ENCODE data around the gene MRPS18B.
A peak's percentile ranks its signal among the peaks of the same experiment; 100 is the strongest.
"Not testable (repeated sequence)": the region's sequence is repeated elsewhere in the genome, so short reads cannot be mapped to it uniquely, and the experiment has no call there.

MRPS18B gene

DNA sequence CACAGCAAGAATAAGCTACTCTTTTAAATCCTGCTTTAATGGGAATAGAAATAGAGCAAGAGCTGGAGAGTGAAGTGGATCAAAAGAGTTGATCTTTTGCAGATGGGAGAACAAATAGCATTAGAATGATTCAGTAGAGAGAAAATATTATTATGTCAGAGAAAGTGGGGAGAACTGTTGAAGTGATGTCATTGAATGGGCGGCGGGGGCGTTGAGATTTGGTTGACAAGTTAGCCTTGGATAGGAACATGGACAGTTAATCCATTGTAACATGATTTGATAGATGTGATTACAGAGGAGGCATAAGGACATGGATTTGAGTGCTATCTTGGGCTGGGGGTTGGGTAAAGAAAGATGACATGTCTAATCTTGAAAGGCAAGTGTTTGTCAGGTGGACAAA is 18.2 kb downstream of the MRPS18B start:
- DNase-seq (ENCODE audit: low read depth in 1 of 2, low spot score in 1 of 2), result no peak

DNA sequence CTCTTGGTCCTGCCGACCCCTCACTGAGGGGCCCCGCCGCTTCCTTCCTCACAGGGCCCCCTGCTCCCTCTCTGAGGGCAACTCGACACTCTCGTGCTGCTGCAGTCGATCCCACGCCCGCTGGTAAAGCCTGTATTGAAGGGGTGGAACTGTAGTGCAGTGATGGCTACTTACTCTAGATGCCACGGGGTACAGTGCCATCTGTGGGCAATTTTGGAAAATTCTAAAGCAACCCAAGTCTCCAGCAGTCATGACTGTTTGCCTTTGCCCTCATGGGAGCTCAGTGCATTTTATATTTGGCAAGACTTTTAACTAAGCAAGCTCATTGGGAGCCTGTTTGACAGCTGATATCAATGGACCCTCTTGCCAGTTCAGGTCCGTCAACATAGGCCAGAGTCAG is 22.8 kb downstream of the MRPS18B start:
- DNase-seq (ENCODE audit: low read depth in 1 of 2, low spot score in 1 of 2), result no peak

DNA sequence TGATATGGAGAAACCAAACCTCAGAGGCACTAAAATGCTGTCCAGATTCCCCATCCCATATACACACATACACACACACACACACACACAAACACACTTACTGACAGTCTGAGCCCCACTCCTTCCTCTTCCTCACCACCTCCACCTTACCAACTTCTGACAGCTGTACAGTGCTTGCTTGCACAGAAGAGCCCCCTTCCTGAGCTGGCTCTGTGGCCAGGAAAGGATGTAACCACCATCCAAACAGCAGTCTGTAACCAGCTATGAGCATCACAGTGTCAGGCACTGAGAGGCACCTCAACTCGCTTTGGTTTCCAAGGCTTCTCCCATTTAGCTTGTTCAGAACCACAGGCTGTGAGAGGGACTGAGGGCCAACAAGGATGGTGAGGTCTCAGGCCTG is 23.4 kb downstream of the MRPS18B start:
- DNase-seq (ENCODE audit: low read depth in 1 of 2, low spot score in 1 of 2), result no peak

DNA sequence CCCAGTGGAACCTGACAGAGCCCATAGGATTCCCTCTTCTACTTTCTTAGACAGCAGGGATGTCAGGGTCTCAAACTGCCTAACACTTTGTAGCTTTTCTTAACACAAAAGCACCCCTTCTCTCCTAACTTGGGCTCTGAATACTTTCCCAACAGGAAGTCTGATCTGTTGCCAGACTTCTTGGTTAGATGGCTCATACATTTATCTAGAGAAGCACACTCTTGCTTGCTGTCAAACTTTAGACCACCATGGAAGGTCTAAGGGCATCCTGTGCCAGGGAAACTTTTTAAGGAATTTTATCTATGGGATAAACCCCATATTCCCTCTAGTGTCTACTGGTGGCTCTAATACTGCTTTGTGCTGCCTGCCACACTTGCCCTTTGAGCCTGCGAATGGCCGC is 26.0 kb downstream of the MRPS18B start:
- DNase-seq (ENCODE audit: low read depth in 1 of 2, low spot score in 1 of 2), result no peak

DNA sequence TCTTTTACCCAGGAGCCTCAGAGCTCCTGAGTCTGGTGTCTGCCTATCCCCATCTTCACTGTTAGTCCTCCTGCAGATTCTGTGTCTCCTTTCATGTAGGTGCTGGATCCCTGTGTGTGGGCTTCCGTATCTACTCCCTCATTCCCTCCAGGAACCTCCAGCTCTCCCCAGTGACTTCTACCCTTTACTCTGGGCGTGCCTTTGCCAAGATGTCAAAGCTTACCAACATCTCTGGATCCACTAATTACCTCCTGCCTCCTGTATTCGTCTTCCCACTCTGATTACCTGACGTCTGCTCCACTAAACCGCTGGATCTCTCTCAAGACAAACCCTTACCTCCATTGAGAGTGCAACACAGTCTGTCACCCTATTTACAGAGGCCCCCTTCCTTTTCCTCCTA is 27.1 kb downstream of the MRPS18B start:
- no peak for DNase-seq (ENCODE audit: low read depth in 1 of 2, low spot score in 1 of 2)

DNA sequence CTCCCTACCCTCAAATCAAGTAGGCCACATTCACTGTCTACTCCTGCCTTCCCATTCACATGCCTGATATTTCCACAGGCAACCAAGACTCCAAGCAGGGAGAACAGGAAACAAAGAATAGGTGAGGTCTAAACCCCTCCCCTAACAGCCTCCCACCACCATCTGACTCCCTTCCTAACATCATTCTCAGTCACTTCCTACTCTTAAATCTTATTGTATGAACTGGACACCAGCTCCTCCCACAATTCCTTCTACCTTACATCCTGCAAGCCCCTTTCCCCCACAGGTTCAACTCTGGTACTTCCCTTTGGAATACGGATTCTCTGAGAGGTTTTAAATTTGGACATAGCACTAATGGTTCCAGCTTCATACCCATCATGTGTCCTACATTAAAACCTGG is 28.3 kb downstream of the MRPS18B start:
- DNase-seq (ENCODE audit: low read depth in 1 of 2, low spot score in 1 of 2), result no peak

DNA sequence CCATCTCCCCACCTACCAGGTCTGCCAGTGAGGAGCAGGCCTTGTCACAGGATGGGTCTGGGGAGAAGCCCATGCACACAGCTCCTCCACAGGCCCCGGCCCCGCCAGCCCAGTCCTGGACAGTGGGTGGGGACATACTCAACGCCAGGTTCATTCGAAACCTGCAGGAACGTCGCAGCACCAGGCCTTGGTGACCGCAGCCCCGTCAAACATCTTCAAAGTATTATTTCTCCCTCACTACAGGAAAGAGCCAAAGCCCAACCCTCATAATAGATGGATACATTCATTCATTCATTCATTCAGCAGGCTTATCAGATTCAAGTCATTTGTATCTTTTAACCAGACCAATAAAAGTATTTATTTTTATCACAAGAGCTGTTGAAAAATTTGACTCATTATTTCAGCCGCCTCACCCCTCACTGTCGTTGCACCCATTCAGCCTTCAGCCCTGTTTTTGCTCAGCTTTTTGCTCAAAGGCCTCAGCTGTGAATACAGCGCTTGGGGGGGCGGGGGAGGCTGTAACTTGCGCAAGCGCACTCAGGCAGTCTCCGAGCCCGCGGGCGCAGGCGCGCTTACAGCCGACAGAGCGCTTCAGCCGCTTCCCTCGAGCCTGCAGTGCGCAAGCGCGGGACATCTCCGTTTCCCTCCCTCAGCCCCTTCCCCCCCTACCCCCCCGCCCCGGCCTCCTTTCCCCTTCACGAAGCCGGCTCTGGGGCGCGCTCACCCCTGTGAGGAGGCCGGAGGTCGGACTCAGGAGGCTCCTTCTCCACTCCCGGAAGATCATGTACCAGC is 29.0 kb downstream of the MRPS18B start, which contains the start of gene C6orf136:
Gene C6orf136 (plus strand): TSS at position 684 of the 792 bp plus-strand sequence. CDS start 99 bp downstream, at position 783.
- DNase-seq (ENCODE audit: low read depth in 1 of 2, low spot score in 1 of 2), result peak; percentile 83 to 91

DNA sequence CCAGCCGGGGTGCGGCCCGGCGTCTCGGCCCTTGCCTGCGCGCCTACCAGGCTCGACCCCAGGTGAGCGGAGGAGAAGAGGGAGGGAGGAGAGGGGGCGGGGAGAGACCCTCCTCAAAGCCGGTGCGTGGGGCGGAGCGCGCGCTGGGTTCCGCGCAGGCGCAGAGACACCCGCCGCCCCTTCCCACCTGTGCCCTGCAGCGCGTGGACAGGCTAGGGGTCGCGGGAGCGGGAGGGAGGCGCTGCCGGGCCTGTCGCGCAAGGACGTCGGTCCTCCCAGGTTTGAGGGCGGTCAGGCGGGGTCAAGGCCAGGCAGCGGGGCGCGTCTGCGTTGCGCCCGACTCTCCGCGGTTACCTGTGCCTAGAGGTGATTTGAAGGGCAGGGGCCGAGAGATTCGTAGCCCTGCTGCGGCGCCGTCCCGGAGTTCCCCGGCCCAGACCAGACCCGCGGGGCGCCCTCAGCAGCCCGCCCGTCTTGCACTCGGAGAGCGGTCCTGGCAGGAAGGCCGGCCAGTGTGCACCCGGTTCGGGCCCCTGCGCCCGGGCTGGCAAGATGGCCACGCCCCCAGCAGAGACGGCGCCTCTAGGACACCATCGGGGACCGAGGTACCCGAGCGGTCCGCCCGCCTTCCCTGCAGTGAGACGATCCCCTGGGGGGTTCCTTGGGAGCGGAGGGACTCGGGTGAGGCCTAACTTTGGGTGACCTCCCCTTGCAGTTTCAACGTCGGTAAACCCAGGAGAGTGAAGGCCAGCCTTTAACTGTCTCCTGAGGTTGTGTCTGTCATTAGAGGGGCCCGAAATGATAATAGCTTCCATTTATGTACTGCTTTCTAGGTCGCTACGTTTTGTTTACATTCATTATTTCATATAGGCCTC is 29.8 kb downstream of the MRPS18B start:
- peak; percentile 44 to 64 for DNase-seq (ENCODE audit: low read depth in 1 of 2, low spot score in 1 of 2)

DNA sequence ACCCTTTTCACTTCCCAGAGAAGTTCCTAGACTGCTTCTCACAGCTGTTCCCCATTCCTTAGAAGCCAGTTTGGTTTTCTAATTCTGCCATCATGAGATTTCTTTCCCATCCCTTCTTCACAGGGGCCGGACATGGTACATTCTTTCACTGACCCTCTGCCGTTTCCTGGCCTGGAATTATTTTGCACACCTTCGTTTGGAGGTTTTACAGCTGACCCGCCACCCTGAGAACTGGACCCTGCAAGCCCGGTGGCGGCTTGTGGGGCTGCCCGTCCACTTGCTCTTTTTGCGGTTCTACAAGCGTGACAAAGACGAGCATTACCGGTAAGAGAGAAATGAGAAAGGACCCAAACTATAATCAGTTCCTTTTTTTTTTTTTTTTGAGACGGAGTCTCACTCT is 33.5 kb downstream of the MRPS18B start:
- no peak for DNase-seq (ENCODE audit: low read depth in 1 of 2, low spot score in 1 of 2)

DNA sequence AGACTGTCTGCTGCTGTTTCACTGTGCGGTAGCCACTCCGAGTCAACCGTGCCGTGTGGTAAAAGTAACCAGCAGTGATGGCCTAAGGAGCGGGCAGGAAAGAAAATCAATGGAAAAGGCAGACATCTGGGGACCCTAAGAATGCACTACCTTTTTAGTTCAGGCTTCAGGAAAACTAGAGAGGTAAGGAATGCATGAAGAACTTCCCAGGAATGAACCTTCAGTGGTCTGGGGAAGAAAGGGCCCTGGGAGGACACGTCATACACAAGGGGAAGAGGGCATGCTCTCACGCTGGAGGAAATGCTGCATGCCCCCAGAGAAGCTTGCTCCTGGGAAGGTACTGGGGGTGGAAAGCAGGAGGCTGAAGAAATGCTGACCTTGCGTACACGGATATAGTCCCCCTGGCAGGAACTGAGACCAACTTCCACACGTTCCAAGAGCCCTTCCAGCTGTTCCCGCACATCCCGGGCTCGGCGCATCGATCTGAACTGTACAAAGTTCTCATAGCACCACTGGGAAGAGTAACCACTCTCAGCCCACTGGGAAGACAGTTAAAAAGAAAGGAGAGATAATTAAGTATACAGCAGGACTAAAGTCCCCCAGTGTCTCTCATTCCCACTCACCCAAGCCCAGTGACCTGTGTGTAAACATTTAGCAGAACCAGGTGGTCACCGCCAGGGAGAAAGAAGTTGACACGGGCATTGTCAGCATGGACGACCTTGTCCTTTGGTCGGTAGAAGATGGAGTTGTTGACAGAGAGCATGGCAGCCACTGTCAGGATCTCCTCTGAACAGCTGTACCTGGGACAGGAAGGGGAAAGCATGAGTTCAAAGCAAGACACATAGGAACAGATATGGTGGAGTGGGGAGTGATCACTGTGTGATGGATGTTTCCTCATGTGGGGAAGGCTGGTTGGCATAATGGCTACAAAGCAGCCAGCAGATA is 37.4 kb downstream of the MRPS18B start:
- no peak for DNase-seq (ENCODE audit: low read depth in 1 of 2, low spot score in 1 of 2)

DNA sequence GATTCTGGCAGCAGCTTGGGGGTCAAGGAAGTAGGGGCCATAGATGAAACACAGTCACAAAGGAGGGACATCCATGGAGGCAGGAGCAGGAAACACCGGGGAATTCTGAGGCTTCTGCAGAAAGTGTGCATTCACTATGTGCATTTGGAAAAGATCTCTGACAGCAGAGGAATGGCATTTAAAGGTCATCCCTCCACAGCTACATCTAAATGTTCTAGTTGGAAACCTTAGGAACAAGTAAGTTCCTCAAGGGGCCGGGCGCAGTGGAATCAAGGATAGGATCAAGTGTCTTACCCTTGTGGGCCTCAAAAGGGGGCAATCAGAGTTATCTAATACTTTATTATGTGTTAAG is 38.1 kb downstream of the MRPS18B start:
- no peak for DNase-seq (ENCODE audit: low read depth in 1 of 2, low spot score in 1 of 2)

DNA sequence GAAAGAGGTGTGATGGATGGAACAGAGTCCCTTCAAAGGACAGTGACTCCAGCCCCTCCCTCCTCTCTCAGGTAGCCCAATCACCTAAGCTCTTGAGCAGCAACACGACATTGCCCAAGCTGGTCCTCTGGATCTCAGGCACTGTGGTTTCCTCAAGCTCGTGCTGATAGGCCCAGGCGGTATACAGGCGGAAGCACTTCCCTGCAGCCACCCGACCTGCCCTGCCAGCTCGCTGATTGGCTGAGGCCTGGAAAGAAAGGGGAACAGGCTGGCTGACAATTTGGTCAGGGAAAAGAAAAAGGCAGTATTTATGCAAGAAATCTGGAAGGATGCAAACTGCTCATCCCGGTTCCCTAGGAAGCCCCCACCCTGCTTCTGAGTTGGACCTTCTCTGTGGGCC is 38.9 kb downstream of the MRPS18B start:
- DNase-seq (ENCODE audit: low read depth in 1 of 2, low spot score in 1 of 2), result no peak

DNA sequence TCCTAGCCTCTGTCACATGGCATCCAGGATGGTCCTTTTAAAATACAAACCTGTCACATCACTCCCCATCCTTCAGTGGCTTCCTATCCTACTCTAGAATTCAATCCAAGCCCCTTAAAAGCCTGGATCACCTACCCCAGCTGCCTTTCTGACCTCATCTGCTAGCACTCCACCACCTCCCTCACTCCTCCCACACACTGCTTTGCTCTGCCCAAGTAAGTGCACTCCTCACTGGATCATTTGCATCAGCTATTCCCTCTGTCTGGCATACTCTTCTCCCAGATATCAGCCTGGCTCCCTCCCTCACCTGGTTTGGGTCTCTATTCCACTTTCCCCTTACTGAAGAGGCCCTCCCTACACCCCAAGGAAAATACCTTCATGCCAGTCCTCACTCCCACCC is 39.8 kb downstream of the MRPS18B start:
- no peak for DNase-seq (ENCODE audit: low read depth in 1 of 2, low spot score in 1 of 2)

DNA sequence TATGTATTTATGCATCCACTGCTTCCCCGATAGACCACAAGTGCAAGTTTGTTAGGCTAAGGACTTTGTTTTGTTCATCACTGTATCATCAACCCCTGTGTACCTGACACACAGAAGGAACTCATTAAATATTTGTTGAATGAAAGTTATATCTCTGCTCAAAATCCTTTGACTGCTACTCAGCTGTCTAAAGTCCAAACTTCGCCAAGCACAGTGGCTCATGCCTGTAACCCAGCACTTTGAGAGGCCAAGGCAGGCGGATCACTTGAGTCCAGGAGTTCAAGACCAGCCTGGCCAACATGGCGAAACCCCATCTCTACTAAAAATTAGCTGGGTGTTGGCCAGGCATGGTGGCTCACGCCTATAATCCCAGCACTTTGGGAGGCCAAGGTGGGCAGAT is 40.3 kb downstream of the MRPS18B start:
- not testable (repeated sequence) for DNase-seq (ENCODE audit: low read depth in 1 of 2, low spot score in 1 of 2)

DNA sequence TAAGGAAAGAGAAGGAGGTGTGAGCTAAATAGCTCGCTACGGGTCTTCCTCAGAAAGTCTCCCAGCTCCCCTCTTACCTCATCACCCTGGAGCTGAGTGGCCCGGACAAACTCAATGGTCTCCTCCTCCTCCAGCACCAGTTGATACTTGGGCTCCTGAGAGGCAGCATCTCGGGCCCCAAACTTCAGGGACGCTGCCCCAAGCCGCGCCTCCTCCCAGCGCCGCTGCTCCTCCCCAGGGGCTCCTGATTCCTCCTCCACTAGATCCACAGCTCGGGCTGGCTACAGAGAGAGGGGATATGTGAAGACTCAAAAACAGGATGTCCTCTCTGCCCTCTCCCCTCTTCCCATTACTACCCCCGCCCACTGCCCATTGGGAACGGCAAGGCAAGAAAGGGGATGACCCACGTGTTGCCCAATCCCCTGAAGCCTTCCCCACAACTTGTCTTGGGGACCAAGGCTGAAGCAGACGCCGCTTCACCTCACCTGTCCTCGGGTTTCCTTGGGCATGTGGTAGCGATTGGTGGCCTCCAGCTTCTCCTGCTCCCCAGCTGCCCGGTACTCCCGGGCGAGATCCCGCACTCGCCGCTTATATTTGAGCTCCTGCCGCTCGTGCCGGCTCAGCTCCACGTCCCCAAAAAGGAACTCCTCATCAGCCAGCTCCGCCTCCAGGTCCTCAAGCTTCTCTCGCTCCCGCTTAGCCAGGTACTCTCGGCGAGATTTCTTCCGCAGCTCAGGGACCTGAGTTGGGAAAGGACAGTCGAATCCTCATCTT is 47.5 kb downstream of the MRPS18B start:
- no peak for DNase-seq (ENCODE audit: low read depth in 1 of 2, low spot score in 1 of 2)

DNA sequence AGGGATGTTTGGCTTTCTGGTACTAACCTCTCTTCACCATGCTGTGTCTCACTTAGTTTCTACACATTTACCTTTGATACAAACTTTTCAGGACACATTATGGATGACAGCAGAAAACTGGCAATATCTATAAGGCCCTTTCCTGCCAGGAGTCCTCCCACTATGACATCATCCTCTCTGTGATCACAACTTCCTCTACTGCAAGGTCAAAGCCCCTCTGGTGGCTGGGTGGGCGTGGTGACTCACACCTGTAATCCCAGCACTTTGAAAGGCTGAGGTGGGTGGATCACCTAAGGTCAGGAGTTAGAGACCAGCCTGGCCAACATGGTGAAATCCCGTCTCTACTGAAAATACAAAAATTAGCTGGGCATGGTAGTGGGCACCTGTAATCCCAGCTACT is 48.7 kb downstream of the MRPS18B start:
- DNase-seq (ENCODE audit: low read depth in 1 of 2, low spot score in 1 of 2), result not testable (repeated sequence)

DNA sequence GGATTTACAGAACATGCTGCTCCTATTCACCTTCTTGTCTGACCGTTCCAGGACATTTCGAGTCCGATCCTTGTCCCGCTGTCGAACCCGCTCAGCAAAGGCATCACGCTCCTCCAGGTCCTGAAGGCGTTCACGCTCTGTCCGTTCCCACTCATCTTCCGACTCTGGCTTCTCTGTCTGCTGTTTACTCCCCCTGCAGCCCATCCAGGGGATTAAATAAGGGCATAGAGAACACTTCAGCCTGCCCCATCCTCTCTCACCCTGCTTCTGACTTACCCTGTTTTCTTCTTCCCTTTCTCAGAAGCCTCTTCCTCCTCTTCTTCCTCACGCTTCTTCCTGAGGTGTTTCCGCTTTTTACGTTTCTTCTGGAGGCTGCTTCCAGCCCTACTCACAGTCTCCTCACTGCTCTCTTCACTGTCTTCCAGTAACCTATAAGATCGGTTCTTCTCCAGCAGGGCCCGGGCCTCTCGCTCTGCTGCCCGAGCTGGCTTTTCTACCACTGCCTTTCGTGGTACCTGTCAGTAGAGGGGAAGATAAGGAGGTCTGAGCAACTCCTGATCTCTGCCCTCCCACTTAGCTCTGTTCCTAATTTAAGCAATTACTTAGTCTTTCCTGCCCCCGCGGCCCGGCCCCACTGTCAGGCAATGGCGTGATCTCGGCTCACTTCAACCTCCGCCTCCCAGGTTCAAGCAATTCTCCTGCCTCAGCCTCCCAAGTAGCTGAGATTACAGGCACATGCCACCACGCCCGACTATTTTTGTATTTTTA is 53.3 kb downstream of the MRPS18B start:
- no peak for DNase-seq (ENCODE audit: low read depth in 1 of 2, low spot score in 1 of 2)

DNA sequence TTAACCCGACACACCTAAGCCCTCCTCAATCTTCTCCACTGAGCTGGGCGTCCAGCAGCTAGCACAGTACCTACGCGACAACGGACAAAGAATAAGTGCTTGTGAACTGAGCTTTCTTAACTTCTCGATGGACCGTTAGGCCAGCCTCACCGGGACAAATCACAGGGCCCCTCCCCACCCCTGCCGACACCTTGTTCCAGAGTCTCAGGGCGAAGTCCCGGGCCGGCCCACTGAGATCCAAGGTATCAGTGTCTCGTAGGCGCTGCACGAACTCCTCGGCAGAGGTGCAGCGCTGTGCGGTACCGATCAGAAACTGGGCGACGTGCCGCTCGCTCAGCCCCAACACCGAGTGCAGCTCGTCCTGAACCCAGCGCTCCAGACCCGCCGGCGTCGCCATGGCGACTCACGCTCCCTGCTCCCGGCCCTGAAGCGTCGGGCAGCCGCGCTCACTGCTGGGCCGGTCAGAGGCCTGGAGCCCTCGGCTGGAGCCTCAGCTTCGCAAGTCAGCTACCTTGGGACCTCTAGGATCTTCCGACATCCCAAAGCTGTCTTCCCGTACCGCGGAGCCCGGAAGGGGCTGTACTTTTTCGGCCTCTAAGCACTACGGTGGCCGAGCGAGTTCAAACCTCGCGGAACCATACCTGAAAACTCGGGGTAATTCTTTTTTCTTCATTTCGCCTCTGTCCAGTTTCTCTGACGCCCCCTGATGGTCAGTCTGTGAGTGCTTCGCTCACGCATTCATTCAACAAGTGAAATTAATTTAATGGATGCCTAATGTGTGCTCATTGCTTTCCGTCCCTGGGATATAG is 55.0 kb downstream of the MRPS18B start, which contains the start of gene DHX16:
Gene DHX16 (minus strand): TSS at position 562 of the 809 bp plus-strand sequence. CDS start 165 bp downstream, at position 397.
- peak; percentile 77 to 80 for DNase-seq (ENCODE audit: low read depth in 1 of 2, low spot score in 1 of 2)

Measured in activated T-helper 1 cell treated with anti-CD3 and anti-CD28 coated beads, Interleukin-2, amount 50 U/mL, for 16 hours (primary cell).